MV-4-11 (cell line): ENCODE measurements around the gene AADACL4.
"Not testable (repeated sequence)": the region's sequence is repeated elsewhere in the genome, so short reads cannot be mapped to it uniquely, and the experiment has no call there.

Experiments
- DNase-seq: peaks from one replicate; lab custom pipeline; 2025; lab: John Stamatoyannopoulos, UW

The AADACL4 gene

DNA sequence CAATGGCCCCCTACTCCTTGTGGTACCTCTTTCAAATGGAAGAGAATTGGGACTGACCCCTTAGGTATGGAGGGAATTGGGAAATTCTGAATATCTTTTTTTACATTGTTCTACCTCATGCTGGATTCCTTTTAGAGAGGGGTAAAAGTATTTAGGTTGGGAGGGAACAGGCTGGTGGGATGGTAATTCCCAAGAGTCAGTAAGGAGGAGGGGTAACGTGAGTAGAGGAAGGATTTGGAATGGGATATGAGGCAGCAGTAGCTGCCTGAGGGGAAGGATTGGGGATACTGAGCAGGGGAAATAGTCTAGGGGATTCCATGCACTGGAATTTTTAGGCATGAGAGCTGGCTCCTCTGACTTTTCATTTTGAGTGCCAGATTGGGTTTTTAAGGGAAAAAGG lies 68.2 kb downstream of the AADACL4 start:
- DNase-seq, result no peak

DNA sequence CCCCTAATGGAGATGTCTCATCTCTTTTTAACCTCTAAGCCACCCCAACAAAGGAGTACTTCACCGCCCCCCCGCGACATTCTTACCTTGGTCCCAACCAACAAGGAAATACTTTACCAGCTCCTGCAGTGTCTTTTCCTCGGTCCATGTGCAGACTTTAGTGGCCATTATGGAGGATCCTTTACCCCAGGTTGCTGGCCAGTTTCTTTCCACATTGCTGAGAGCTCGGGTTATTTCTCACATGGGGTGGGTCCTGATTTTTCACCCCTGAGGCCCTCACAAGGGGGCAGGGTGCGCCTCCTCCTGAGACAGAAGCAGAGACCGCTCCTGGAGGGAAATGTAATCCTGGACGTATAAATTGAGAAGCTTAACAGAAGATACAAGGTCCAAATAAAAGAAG lies 69.0 kb downstream of the AADACL4 start:
- no peak for DNase-seq

DNA sequence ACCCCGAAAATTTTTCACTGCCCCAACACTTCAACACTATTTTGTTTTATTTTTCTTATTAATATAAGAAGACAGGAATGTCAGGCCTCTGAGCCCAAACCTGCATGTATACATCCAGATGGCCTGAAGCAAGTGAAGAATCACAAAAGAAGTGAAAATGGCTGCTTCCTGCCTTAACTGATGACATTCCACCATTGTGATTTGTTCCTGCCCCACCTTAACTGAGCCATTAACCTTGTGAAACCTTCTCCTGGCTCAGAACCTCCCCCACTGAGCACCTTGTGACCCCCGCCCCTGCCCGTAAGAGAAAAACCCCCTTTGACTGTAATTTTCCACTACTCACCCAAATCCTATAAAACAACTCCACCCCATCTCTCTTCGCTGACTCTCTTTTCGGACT lies 69.8 kb downstream of the AADACL4 start:
- not testable (repeated sequence) for DNase-seq

DNA sequence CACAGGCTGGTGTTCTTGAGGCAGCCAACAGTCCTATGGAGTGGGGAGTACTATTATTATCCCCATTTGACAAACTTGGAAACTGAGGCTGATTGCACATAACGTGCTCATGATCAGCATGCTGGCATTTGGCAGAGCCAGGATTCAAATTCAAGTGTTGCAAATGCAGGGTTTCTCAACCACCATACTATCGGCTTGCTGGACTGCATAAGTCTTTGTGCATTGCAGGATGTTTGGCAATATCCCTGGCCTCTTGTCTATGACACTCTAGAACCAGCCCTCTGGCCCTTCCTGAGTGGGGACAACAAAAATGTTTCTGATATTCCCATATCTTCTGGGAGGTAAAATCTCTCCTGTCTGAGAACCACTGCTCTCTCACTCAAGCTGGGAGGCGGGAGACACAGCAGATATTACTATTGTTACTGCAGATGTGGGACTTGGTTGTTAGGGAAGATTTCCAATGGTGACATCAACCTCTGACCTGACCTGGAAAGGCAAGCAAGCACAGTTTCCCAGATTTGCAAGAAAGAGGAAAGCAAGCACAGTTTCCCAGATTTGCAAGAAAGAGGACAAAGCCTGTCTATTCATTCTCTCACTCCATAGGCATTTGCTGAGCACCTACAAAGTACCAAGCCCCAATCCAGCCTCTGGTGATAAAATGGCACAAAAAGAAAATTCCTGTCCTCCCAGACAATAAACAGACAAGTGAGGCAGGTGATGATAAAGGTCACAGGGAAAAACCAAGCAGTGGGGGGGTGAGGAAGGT lies 71.0 kb downstream of the AADACL4 start:
- DNase-seq, result no peak

DNA sequence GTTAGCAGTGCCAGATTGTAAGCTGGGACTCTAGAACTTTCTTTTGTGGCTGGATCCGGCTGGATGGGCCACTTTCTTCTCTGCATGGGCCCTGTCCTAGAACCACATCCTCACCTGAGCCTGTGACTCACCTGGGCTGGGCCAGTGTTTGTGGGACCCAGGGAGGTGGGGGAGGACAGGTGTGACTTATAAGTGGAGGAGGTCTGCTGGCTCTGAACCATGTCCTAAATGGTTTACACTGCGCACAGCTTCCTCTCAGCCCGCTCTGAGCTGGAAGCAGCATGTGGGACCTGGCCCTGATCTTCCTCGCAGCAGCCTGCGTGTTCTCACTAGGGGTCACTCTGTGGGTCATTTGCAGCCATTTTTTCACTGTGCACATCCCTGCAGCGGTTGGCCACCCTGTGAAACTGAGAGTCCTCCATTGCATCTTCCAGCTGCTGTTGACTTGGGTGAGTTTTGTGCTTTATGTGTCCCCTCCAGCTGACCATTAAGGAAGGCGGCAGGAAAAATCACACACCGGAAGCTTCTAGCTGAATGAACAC lies 72.1 kb downstream of the AADACL4 start, which contains the start of gene AADACL3:
Gene AADACL3 (plus strand): TSS at position 215 of the 542 bp plus-strand sequence. CDS start 67 bp downstream, at position 282.
- no peak for DNase-seq
